NCI-H524 treated with DMSO at 0.1 percent for 48 hours (cell line): ENCODE results near the gene DAO.
"Not testable (repeated sequence)": the region's sequence is repeated elsewhere in the genome, so short reads cannot be mapped to it uniquely, and the experiment has no call there.

ENCODE experiments used
- DNase-seq: peaks from one replicate; lab custom pipeline; 2025; lab: John Stamatoyannopoulos, UW

DAO gene

GRCh38 chr12:108879615-108880254 lies at the start of gene DAO:
DAO (plus strand) TSS chr12:108880092; CDS start chr12:108885007, 4,915 bp downstream.
- DNase-seq: no peak

GRCh38 chr12:108831309-108831991 lies 48.4 kb upstream of the DAO start:
- DNase-seq: no peak

- no peak for DNase-seq
These were observed 47.7 kb upstream of the DAO start for GRCh38 chr12:108832208-108832607.

GRCh38 chr12:108832730-108833354 lies 47.0 kb upstream of the DAO start:
- no peak for DNase-seq

GRCh38 chr12:108833355-108833733 lies 46.5 kb upstream of the DAO start:
- no peak for DNase-seq

- DNase-seq: no peak
These were observed 46.0 kb upstream of the DAO start for GRCh38 chr12:108833757-108834472.

GRCh38 chr12:108835860-108836634 lies 43.8 kb upstream of the DAO start:
- DNase-seq: no peak

- DNase-seq: no peak
These were observed 42.7 kb upstream of the DAO start for GRCh38 chr12:108837239-108837638.

- no peak for DNase-seq
These were observed 42.2 kb upstream of the DAO start for GRCh38 chr12:108837680-108838079.

GRCh38 chr12:108838194-108839017 lies 41.5 kb upstream of the DAO start:
- DNase-seq: no peak

- no peak for DNase-seq
These were observed 40.6 kb upstream of the DAO start for GRCh38 chr12:108839018-108839889.

- no peak for DNase-seq
These were observed 40.0 kb upstream of the DAO start for GRCh38 chr12:108839890-108840230.

GRCh38 chr12:108840605-108841332 lies 39.1 kb upstream of the DAO start:
- peak; percentile 41 for DNase-seq

- not testable (repeated sequence) for DNase-seq
These were observed 38.1 kb upstream of the DAO start for GRCh38 chr12:108841825-108842224.

GRCh38 chr12:108842361-108842760 lies 37.5 kb upstream of the DAO start:
- DNase-seq: no peak

GRCh38 chr12:108843187-108843586 lies 36.7 kb upstream of the DAO start:
- DNase-seq: no peak

- no peak for DNase-seq
These were observed 34.2 kb upstream of the DAO start for GRCh38 chr12:108845696-108846095.

GRCh38 chr12:108846290-108846701 lies 33.6 kb upstream of the DAO start:
- DNase-seq: peak; percentile 92

- DNase-seq: no peak
These were observed 32.2 kb upstream of the DAO start for GRCh38 chr12:108847705-108848104.
